ENCODE results near the gene SAT1. TPM values are rescaled to one million over a fixed set of nuclear protein-coding genes. Genes with fewer than 3 reads are reported as not detected.

Gene SAT1
- total and polyA plus RNA-seq, 12 donors = 129 to 905 (median 381) TPM

- Histone ChIP-seq H3K36me3 (replicated peaks in 1 of 2) (no peaks in the 10 kb centered on the region), H3K27me3 (no peaks in the 10 kb centered on the region), H3K27ac (no peak overlapping the region), H3K4me1 (replicated peaks in 1 of 2) (no peaks in the 10 kb centered on the region), H3K9me3 (replicated peaks in 1 of 3) (no peaks in the 10 kb centered on the region), H3K4me3 (no peak overlapping the region)
- 66 to 83% (median 74%) methylated on average over 1 to 2 of the region's 2 CpGs for WGBS, 4 donors
- TF ChIP-seq POLR2A (IDR thresholded peaks at IDR 0.05) = no peak
- TF ChIP-seq CTCF (IDR thresholded peaks at IDR 0.05) = no peak
- intact Hi-C loops (cut with DNase I) = no loop called here
- no peak for DNase-seq
Measured at GRCh38 chrX:23759821-23760220, 23.2 kb upstream of the SAT1 start.

GRCh38 chrX:23764188-23764984 lies 18.6 kb upstream of the SAT1 start:
- H3K4me3 ChIP-seq = no peak overlapping the region
- WGBS, 4 donors = 66 to 100% (median 77%) methylated on average over 2 to 4 of the region's 4 CpGs
- DNase-seq = no peak
- H3K27ac ChIP-seq = no peak overlapping the region
- intact Hi-C loops (cut with DNase I) = no loop called here
- no peaks in the 10 kb centered on the region for H3K4me1 ChIP-seq (replicated peaks in 1 of 2)
- H3K9me3 ChIP-seq (replicated peaks in 1 of 3) = no peaks in the 10 kb centered on the region
- no peaks in the 10 kb centered on the region for H3K27me3 ChIP-seq
- no peaks in the 10 kb centered on the region for H3K36me3 ChIP-seq (replicated peaks in 1 of 2)
- TF ChIP-seq POLR2A (IDR thresholded peaks at IDR 0.05) (no peak), CTCF (IDR thresholded peaks at IDR 0.05) (no peak)

- TF ChIP-seq CTCF (IDR thresholded peaks at IDR 0.05) (no peak), POLR2A (IDR thresholded peaks at IDR 0.05) (no peak)
- 53 to 84% (median 76%) methylated on average over 5 of the region's 5 CpGs for WGBS, 4 donors
- Histone ChIP-seq H3K4me3 (no peak overlapping the region), H3K4me1 (replicated peaks in 1 of 2) (no peaks in the 10 kb centered on the region), H3K9me3 (replicated peaks in 1 of 3) (no peaks in the 10 kb centered on the region), H3K27ac (no peak overlapping the region), H3K27me3 (no peaks in the 10 kb centered on the region), H3K36me3 (replicated peaks in 1 of 2) (no peaks in the 10 kb centered on the region)
- no peak for DNase-seq
- intact Hi-C loops (cut with DNase I) = no loop called here
Measured at GRCh38 chrX:23765449-23765848, 17.5 kb upstream of the SAT1 start.

- intact Hi-C loops (cut with DNase I) = no loop called here
- WGBS, 4 donors = 92 to 100% (median 96%) methylated on average over 1 to 16 of the region's 16 CpGs
- TF ChIP-seq POLR2A (IDR thresholded peaks at IDR 0.05) (no peak), CTCF (IDR thresholded peaks at IDR 0.05) (no peak)
- H3K27me3 ChIP-seq = no peaks in the 10 kb centered on the region
- H3K4me1 ChIP-seq (replicated peaks in 1 of 2) = no peaks in the 10 kb centered on the region
- H3K4me3 ChIP-seq = no peak overlapping the region
- H3K27ac ChIP-seq = no peak overlapping the region
- no peak for DNase-seq
- H3K9me3 ChIP-seq (replicated peaks in 1 of 3) = no peaks in the 10 kb centered on the region
- H3K36me3 ChIP-seq (replicated peaks in 1 of 2) = no peaks in the 10 kb centered on the region
Measured at GRCh38 chrX:23765868-23766267, 17.1 kb upstream of the SAT1 start.
